ENCODE measurements around the gene AARS1.
"Not testable (repeated sequence)": the region's sequence is repeated elsewhere in the genome, so short reads cannot be mapped to it uniquely, and the experiment has no call there.

The AARS1 gene

GRCh38 chr16:70290949-70291519 lies 1.7 kb upstream of the AARS1 start:
- Histone ChIP-seq H3K27me3 (ENCODE audit: insufficient read depth, insufficient read length) (no peaks in the 10 kb centered on the region), H3K4me3 (ENCODE audit: insufficient read length, low read depth) (no peak overlapping the region), H3K4me1 (ENCODE audit: insufficient read depth, insufficient read length) (no peaks in the 10 kb centered on the region), H3K36me3 (ENCODE audit: insufficient read depth, insufficient read length, low read length) (peaks cover 8% of the 10 kb centered on the region), H3K9me3 (ENCODE audit: insufficient read depth, low read length) (peaks cover 6% of the 10 kb centered on the region; the same call in 1 of the 2 replicates), H3K9ac (ENCODE audit: insufficient read length, low read depth) (no peak overlapping the region)
- no peak for DNase-seq (ENCODE audit: low read depth, low spot score)
- no peak for TF ChIP-seq SUZ12 (IDR thresholded peaks at IDR 0.05; ENCODE audit: extremely low read depth, insufficient read depth, insufficient read length)
- TF ChIP-seq ZNF274 (IDR thresholded peaks at IDR 0.05; ENCODE audit: low read depth, low read length) = no peak
- no peak for TF ChIP-seq YY1 (IDR thresholded peaks at IDR 0.05; ENCODE audit: insufficient read depth, insufficient read length)

- H3K4me3 ChIP-seq (ENCODE audit: insufficient read length, low read depth) = peak overlapping the region; percentile 96
- not testable (repeated sequence) for H3K4me1 ChIP-seq (ENCODE audit: insufficient read depth, insufficient read length); H3K9me3 ChIP-seq (ENCODE audit: insufficient read depth, low read length); H3K27me3 ChIP-seq (ENCODE audit: insufficient read depth, insufficient read length); DNase-seq (ENCODE audit: low read depth, low spot score)
- peaks cover 38% of the 10 kb centered on the region for H3K36me3 ChIP-seq (ENCODE audit: insufficient read depth, insufficient read length, low read length)
- H3K9ac ChIP-seq (ENCODE audit: insufficient read length, low read depth) = peak overlapping the region; percentile 99
Observed at GRCh38 chr16:70287304-70287971, 1.9 kb downstream of the AARS1 start.

GRCh38 chr16:70276392-70276791 lies 12.9 kb downstream of the AARS1 start:
- Histone ChIP-seq H3K4me3 (ENCODE audit: insufficient read length, low read depth) (no peak overlapping the region), H3K9ac (ENCODE audit: insufficient read length, low read depth) (no peak overlapping the region), H3K27me3 (ENCODE audit: insufficient read depth, insufficient read length) (no peaks in the 10 kb centered on the region), H3K9me3 (ENCODE audit: insufficient read depth, low read length) (no peaks in the 10 kb centered on the region), H3K4me1 (ENCODE audit: insufficient read depth, insufficient read length) (no peaks in the 10 kb centered on the region), H3K36me3 (ENCODE audit: insufficient read depth, insufficient read length, low read length) (peaks cover 78% of the 10 kb centered on the region)
- DNase-seq (ENCODE audit: low read depth, low spot score) = no peak
- TF ChIP-seq ZNF274 (IDR thresholded peaks at IDR 0.05; ENCODE audit: low read depth, low read length) = no peak
- no peak for TF ChIP-seq YY1 (IDR thresholded peaks at IDR 0.05; ENCODE audit: insufficient read depth, insufficient read length)
- no peak for TF ChIP-seq SUZ12 (IDR thresholded peaks at IDR 0.05; ENCODE audit: extremely low read depth, insufficient read depth, insufficient read length)

GRCh38 chr16:70271696-70272095 lies 17.6 kb downstream of the AARS1 start:
- no peaks in the 10 kb centered on the region for H3K9me3 ChIP-seq (ENCODE audit: insufficient read depth, low read length)
- H3K4me1 ChIP-seq (ENCODE audit: insufficient read depth, insufficient read length) = no peaks in the 10 kb centered on the region
- H3K9ac ChIP-seq (ENCODE audit: insufficient read length, low read depth) = no peak overlapping the region
- no peak for TF ChIP-seq SUZ12 (IDR thresholded peaks at IDR 0.05; ENCODE audit: extremely low read depth, insufficient read depth, insufficient read length)
- TF ChIP-seq ZNF274 (IDR thresholded peaks at IDR 0.05; ENCODE audit: low read depth, low read length) = no peak
- no peak for TF ChIP-seq YY1 (IDR thresholded peaks at IDR 0.05; ENCODE audit: insufficient read depth, insufficient read length)
- DNase-seq (ENCODE audit: low read depth, low spot score) = no peak
- peaks cover 78% of the 10 kb centered on the region for H3K36me3 ChIP-seq (ENCODE audit: insufficient read depth, insufficient read length, low read length)
- no peaks in the 10 kb centered on the region for H3K27me3 ChIP-seq (ENCODE audit: insufficient read depth, insufficient read length)
- no peak overlapping the region for H3K4me3 ChIP-seq (ENCODE audit: insufficient read length, low read depth)

- H3K4me3 ChIP-seq (ENCODE audit: insufficient read length, low read depth) = no peak overlapping the region
- no peaks in the 10 kb centered on the region for H3K9me3 ChIP-seq (ENCODE audit: insufficient read depth, low read length)
- peaks cover 81% of the 10 kb centered on the region for H3K36me3 ChIP-seq (ENCODE audit: insufficient read depth, insufficient read length, low read length)
- H3K27me3 ChIP-seq (ENCODE audit: insufficient read depth, insufficient read length) = no peaks in the 10 kb centered on the region
- no peak for DNase-seq (ENCODE audit: low read depth, low spot score)
- H3K9ac ChIP-seq (ENCODE audit: insufficient read length, low read depth) = no peak overlapping the region
- H3K4me1 ChIP-seq (ENCODE audit: insufficient read depth, insufficient read length) = no peaks in the 10 kb centered on the region
- TF ChIP-seq YY1 (IDR thresholded peaks at IDR 0.05; ENCODE audit: insufficient read depth, insufficient read length) = no peak
- no peak for TF ChIP-seq ZNF274 (IDR thresholded peaks at IDR 0.05; ENCODE audit: low read depth, low read length)
- TF ChIP-seq SUZ12 (IDR thresholded peaks at IDR 0.05; ENCODE audit: extremely low read depth, insufficient read depth, insufficient read length) = no peak
Observed at GRCh38 chr16:70270176-70270575, 19.1 kb downstream of the AARS1 start.

GRCh38 chr16:70269471-70269870 lies 19.8 kb downstream of the AARS1 start:
- H3K9ac ChIP-seq (ENCODE audit: insufficient read length, low read depth) = no peak overlapping the region
- H3K4me3 ChIP-seq (ENCODE audit: insufficient read length, low read depth) = no peak overlapping the region
- H3K4me1 ChIP-seq (ENCODE audit: insufficient read depth, insufficient read length) = no peaks in the 10 kb centered on the region
- H3K9me3 ChIP-seq (ENCODE audit: insufficient read depth, low read length) = no peaks in the 10 kb centered on the region
- H3K36me3 ChIP-seq (ENCODE audit: insufficient read depth, insufficient read length, low read length) = peaks cover 82% of the 10 kb centered on the region
- DNase-seq (ENCODE audit: low read depth, low spot score) = no peak
- TF ChIP-seq ZNF274 (IDR thresholded peaks at IDR 0.05; ENCODE audit: low read depth, low read length) = no peak
- no peak for TF ChIP-seq YY1 (IDR thresholded peaks at IDR 0.05; ENCODE audit: insufficient read depth, insufficient read length)
- TF ChIP-seq SUZ12 (IDR thresholded peaks at IDR 0.05; ENCODE audit: extremely low read depth, insufficient read depth, insufficient read length) = no peak
- no peaks in the 10 kb centered on the region for H3K27me3 ChIP-seq (ENCODE audit: insufficient read depth, insufficient read length)

- H3K9me3 ChIP-seq (ENCODE audit: insufficient read depth, low read length); H3K4me3 ChIP-seq (ENCODE audit: insufficient read length, low read depth); H3K4me1 ChIP-seq (ENCODE audit: insufficient read depth, insufficient read length); H3K27me3 ChIP-seq (ENCODE audit: insufficient read depth, insufficient read length); DNase-seq (ENCODE audit: low read depth, low spot score); H3K9ac ChIP-seq (ENCODE audit: insufficient read length, low read depth): not testable (repeated sequence)
- peaks cover 91% of the 10 kb centered on the region for H3K36me3 ChIP-seq (ENCODE audit: insufficient read depth, insufficient read length, low read length)
Observed at GRCh38 chr16:70267922-70268321, 21.4 kb downstream of the AARS1 start.

Data from NT2/D1 (cell line).